Endometrial microvascular endothelial cells (primary cell): ENCODE results near the gene APOB. TPM values are rescaled to one million over a fixed set of nuclear protein-coding genes. Genes with fewer than 3 reads are reported as not detected.

ENCODE experiments used
- in situ Hi-C: cut with HindIII; loops from 2 replicates; pipeline ENCODE4 v1.10.0; 2017; ENCODE audit warnings: low sequenced_read_pairs, low pct_unique_long_range_greater_than_20kb; ENCODE audit errors: inconsistent ontology term
- total RNA-seq: library from RNA; depleted of rRNA; stranded (reverse); fragments of >200 nt; gene quantifications from one replicate; pipeline ENCODE4 v1.2.3, GENCODE V29; 2015; ENCODE audit errors: inconsistent ontology term

Gene APOB, protein sequence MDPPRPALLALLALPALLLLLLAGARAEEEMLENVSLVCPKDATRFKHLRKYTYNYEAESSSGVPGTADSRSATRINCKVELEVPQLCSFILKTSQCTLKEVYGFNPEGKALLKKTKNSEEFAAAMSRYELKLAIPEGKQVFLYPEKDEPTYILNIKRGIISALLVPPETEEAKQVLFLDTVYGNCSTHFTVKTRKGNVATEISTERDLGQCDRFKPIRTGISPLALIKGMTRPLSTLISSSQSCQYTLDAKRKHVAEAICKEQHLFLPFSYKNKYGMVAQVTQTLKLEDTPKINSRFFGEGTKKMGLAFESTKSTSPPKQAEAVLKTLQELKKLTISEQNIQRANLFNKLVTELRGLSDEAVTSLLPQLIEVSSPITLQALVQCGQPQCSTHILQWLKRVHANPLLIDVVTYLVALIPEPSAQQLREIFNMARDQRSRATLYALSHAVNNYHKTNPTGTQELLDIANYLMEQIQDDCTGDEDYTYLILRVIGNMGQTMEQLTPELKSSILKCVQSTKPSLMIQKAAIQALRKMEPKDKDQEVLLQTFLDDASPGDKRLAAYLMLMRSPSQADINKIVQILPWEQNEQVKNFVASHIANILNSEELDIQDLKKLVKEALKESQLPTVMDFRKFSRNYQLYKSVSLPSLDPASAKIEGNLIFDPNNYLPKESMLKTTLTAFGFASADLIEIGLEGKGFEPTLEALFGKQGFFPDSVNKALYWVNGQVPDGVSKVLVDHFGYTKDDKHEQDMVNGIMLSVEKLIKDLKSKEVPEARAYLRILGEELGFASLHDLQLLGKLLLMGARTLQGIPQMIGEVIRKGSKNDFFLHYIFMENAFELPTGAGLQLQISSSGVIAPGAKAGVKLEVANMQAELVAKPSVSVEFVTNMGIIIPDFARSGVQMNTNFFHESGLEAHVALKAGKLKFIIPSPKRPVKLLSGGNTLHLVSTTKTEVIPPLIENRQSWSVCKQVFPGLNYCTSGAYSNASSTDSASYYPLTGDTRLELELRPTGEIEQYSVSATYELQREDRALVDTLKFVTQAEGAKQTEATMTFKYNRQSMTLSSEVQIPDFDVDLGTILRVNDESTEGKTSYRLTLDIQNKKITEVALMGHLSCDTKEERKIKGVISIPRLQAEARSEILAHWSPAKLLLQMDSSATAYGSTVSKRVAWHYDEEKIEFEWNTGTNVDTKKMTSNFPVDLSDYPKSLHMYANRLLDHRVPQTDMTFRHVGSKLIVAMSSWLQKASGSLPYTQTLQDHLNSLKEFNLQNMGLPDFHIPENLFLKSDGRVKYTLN (N-terminal part only)
- not detected for total RNA-seq

DNA sequence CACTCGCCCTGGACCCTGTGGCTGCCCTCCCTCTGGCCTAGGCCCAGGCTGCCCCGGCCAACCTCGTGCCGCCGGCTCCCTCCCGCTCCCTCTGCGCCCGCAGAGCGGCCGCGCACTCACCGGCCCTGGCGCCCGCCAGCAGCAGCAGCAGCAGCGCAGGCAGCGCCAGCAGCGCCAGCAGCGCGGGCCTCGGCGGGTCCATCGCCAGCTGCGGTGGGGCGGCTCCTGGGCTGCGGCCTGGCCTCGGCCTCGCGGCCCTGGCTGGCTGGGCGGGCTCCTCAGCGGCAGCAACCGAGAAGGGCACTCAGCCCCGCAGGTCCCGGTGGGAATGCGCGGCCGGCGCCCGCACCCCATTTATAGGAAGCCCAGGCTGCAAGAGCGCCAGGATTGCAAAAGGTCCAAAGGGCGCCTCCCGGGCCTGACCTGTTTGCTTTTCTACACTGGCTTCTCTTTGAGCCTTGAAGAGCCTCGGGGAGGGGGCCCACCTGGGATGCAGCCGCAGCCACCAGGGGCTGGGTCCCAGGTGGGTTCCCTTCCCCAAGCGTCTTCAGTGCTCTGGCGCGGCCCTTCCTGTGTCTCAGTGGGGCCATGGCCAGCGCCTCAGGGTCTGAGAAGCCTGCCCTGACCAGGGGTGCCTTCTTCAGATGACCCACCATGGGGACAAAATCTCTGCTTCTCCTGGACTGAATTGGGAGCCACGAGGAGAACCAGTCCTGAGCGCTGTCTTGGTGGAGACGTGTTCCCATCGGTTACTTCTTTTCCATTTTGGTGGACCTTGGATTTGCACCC lies at the start of gene APOB:
TSS of gene APOB (minus strand) at position 330 of the 789 bp plus-strand sequence. CDS start at position 202, 128 bp downstream.
- in situ Hi-C loops, result no loop called here

DNA sequence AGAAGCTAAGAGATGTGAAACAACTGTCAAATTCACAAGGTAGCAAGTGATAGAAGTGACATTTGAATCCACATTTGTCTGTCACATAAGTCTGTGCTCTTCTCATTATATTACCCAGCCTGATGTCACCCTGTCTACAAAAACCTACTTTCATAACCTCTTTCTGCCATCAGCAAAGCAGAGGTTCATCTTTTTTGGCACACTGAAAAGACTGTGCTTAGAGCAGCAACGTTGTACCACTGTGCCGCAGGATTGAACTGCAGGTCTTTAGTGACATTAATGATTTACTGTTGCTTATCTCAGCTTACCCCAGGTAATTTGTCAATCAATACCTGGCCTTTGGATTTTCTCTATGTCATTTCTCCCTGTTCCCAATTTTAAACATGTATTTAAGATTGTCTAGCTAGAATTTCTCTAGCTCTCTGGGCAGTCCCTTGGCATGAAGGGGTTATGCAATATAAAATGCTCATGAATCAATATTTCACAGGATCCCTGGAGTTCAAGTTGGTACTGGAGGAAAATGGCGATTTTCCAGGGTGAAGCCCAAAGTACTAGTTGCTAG lies 48.5 kb upstream of the APOB start:
- in situ Hi-C loops, result no loop called here

DNA sequence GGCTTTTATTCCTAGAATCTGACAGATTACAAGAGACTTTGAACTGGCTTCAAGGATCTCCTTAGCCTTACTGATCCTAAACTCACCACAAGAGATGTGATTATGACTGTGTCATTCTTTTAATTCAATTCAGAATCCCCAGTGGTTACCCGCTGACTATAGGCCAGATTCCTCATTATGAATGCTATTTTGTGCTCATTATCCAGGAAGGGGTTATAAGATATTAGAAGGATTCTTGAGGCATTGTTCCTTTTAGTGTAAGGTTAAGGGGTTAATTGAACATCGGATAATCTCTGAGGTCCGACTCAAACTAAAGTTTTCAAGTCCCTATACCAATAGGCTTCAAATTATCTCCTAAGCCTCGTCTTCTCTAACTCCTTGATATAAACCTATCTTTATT lies 40.5 kb upstream of the APOB start:
- in situ Hi-C loops, result no loop called here

DNA sequence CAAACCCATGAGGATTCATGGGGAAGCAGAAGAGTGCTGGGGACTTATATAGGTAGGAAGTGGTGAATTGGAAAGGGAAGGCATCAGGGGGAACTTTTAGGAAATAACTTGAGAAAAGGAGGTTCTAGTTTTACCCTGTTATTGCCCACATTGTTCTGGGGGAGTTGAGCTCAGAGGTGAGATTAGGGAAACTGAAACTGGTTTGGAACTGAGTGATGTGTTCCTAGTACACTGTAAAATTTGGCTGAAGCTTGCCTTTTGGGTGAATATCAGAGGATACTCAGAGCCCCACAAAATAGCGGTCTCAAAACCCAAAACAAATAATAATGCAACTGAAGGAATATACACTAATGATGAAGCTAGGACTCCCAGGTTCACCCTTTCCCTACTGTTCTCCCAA lies 39.6 kb upstream of the APOB start:
- in situ Hi-C loops, result no loop called here

DNA sequence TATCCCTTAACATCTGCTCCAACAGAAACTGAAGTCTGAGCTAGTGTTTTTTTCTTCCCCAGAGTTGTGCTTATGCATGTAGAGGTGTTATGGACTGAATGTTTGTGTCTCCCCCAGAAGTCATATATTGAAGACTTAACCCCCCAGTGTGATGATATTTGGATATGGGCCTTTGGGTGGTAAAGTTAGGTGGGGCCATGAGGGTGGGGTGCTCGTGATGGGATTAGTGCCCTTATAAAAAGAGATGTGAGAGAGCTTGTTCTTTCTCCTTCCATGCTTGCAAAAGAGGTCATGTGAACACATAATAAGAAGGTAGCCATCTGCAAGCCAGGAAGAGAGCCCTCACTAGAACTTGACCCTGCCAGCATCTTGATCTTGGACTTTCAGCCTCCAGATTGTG lies 34.4 kb upstream of the APOB start:
- in situ Hi-C loops, result no loop called here

DNA sequence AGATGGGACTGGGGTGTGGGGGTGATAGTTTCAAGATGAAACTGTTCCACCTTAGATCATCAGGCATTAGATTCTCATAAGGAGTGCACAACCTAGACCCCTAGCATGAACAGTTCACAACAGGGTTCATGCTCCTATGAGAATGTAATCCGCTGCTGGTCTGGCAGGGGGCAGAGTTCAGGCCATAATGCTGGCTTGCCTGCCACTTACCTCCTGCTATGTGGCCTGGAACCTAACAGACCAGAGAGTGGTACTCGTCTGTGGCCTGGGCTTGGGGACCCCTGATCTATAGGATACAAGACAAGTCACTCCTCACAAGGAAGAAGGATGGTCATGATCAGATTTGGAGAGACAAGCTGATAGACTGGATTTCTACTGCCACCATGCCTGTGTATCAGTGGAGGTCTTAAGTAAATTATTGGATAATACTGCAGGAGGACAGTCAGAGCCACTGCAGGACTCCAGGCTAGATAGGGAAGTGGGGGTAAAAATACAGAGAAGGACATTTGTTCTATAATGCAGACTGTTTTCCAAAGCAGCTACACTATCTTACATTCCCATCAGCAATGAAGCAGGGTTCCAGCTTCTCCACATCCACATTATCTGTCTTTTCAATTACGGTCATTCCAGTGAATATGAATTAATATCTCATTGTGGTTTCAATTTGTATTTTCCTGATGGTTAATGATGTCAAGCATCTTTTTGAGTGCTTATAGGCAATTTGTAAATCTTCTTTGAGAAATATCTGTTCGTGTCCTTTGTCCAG lies 28.8 kb upstream of the APOB start:
- in situ Hi-C loops, result no loop called here

DNA sequence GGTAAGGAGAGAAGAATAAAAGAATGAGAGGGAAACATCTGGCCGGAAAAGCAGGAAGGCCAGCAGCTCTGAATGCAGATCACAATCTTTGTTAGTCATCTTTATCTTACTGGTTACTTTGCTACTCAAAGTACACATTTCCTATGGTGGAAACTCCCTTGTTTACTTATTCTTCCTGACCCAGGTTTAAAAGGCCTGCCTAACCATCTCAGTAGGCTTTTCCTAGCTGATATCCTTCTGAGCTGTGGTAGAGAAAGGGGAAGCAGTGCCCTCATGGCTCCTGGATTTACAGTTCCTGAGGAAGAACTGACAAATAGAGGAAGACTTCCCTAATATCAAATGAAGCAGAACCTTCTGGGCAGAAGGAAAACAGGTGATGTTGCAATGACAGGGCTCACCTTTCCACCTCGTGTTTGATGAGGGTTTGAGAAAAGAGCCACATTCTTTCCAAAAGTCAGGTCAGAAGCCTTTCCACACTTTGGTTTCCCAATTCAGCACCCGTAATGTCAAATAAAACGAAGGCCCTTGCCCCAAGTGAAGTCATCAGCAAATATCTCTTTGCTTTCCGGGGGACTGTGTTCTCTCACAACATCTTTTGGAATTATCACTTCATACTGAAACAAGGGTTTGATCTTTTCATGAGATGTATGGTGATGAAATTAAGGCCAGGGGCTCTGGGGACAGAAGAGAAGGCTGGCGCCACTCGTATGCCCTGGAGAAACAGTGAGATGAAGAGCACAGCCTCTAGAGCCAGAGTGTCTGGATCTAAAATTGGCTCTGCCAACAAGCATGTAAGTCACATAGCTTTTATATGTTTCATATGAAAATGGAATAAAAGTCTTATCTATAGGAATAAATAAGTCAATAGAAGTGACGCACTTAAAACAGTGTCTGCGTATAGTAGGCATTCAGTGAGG lies 26.7 kb upstream of the APOB start:
- in situ Hi-C loops, result no loop called here

DNA sequence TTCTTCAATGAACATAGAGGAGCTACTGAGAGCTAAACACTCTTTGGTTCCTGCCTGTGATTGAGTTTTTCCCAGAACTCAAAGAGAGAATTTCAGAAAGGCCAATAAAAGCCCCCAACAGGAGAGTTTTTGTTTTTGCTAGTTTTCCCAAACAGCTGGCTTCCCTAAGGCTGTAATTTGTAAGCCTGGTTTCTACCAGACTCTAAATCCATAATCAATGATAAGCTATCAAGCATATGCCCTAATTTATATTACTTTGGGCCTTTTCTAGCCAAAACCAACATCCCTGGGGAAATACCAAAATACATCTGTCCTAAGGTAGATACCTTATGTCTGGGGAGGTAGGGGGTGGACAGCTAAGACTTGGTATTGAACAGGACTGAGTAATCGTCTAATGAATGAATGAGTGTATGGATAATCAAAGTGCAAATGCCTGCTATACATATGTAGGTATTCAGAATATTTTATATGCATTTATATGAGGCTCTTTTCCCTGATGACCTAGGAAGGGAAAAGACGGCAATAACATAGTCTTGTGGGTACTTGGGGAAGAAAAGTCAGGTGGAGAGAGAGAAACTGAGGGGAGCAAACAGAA lies 26.0 kb upstream of the APOB start:
- in situ Hi-C loops, result no loop called here

DNA sequence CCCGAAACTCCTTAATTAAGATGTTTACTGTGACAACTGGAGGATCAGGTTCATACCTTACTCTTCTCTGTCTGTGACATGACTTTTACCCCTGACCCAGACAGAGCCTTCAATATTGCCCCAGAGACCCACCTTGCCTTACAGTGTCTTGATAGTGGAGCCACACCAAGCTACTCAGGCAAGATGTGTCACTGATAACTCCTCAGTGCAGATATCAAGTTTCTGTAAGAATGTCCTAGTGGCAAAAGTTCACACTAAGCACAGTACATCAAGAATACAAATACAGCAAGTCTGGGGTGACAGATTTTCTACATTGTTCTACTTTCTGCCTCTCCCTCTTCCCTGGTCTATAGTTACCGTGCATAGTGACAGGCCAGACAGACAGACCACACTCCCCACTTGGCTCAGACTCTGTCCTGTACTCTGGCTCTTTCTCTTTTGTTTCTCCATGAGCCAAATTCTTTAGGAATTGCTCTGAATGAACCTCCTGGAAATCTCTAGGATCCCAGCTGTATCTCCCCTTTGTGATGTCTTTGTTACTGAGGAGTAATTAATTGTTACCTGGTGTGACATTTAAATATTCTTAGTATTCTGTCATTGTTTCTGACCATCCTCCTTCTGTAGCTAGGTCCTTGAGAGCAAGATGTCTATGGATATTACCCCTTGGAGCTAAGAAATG lies 24.1 kb upstream of the APOB start:
- in situ Hi-C loops, result no loop called here

DNA sequence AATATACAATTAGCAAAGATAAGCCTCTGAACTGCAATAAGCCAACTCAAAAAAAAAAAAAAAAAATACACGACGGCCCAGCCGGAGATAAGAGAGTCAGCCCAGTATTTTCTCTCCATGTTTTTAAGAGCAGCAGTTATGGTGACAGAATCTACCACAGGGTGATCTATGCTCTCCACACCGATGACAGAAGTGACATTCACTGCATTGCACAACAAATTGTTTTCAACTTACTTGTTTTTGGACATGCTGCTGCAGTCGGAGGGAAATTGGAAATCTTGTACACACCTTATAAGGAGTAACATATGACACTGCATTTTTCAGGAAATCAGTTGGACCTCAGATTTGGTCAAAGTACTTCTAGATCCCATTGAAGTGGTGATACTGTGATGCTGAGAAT lies 23.3 kb upstream of the APOB start:
- in situ Hi-C loops, result no loop called here

DNA sequence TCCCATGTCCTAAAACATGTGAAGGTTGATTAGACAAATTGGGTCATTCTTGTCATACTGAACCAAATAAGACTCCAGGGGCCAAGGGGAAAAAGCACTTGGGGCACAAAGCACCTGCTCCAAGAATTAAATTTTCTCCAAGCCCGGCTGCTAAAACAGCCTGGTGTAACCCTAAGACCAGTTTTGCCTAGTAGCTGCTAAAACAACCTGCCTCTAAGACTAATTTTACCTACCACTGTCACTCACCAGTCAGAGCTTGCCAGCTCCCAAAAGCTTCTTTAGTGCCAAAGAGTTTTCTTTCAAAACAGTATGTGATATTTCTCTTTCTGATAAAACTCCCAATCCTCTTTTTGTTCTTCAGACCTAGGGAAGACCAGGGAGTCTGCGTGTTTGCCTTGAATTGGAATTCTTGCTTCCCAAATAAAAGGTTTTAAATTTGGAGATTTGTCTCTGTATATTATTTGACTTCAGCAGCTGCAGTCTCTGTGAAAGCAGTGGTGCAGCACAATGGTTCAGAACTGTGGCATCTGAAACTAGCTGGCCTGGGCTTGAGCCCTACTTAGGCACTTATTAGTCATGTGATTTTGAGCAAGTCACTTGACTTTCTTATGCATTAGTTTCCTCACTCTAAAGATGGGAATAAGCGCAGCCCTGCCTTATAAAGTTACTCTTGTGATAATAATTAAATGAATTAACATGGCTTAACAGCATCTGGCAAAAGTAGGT lies 16.2 kb upstream of the APOB start:
- in situ Hi-C loops, result no loop called here

DNA sequence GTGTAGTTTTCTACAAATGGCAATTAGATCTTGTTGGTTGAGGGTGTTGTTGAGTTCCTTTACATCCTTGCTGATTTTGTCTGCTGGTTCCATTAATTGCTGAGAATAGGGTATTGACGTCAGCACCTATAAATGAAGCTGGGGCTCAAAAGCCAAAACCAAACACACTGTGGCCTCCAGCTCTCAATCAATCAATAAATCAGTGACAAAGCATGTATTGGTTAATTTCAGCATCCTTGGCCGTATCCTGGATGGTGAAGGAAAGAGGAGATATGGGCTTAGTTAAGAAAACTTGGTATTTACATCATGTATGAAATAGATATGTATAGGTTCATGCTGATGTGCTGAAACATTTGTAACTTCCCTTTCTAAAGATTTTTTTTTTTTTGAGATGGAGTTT lies 13.2 kb upstream of the APOB start:
- in situ Hi-C loops, result no loop called here

DNA sequence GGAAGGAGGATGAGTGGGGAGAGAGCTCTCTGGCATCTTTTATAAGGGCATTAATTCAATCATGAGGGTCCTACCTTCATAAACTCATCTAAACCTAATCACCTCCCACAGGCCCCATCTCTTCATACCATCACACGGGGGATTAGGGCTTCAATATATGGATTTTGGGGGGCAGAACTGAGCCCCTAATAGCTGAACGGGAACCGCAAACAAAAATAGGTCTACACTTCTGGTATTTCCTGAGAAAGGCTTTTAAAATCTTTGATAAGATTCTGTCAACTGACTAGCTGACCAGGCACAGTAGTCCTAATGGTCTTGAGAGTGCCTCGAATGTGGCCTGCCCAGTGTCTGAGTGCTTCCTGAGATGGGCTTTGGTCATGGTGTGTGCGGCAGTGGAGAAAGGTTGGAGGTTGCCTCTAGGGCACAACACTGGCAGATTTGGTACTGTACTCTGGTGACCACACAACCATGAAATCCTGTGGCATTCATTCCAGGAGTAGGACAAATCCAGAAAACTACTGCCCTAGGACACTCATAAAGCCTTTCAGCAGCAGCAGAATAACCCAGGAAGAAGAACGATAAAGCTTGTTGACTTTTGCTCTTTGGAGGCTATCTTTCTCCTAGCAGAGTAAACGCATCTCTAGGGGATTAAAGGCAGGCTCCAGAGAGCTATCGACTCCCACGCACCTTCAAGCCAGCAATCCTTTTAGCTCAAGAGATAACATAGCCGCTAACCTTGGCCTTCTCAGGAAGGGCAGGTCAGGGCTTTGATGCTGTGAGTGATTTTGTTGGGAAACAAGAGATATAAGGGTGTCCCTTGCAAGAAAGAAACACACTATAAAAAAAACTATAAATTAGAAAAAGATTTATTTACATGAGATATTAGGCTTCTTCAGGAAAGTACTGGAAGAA lies 12.3 kb upstream of the APOB start:
- in situ Hi-C loops, result no loop called here

DNA sequence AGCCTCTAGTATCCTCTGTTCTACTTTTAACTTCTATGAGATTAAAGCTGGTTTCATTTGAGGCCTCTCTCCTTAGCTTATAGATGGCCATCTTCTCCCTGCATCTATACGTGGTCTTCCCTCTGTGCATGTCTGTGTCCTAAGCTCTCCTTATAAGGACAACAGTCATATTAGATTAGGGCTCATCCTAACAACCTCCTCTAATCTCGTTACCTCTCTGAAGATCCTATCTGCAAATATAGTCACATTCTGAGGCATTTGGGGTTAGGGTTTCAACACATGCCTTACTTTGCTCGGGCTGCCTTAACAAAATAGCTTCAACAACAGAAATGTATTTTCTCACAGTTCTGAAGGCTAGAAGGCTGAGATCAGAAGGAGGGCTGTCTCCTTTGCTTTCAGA lies 11.6 kb upstream of the APOB start:
- in situ Hi-C loops, result no loop called here
